ENCODE data around the gene RILP. TPM values are rescaled to one million over a fixed set of nuclear protein-coding genes. Genes with fewer than 3 reads are reported as not detected.

RILP gene
- total RNA-seq, 2 experiments from 2014 or later: 1.3 to 1.5 TPM

GRCh38 chr17:1608676-1609075, 41.0 kb downstream of the RILP start:
- no peaks in the 10 kb centered on the region for H3K36me3 ChIP-seq (ENCODE audit: insufficient read depth, low read length)
- H3K36me3 Mint-ChIP-seq (ENCODE audit: low read depth): no peaks in the 10 kb centered on the region
- no peaks in the 10 kb centered on the region for H3K9me3 ChIP-seq (ENCODE audit: control insufficient read depth in 1 of 2, insufficient read depth in 1 of 2, low read length in 2 of 2)
- H3K4me3 Mint-ChIP-seq: no peak overlapping the region
- H3K27ac ChIP-seq (ENCODE audit: low read depth in 1 of 2, low read length in 2 of 2): no peak overlapping the region
- no peak overlapping the region for H3K4me3 ChIP-seq (ENCODE audit: low read length)
- POLR2A ChIA-PET: no interaction called here
- H3K4me1 Mint-ChIP-seq (ENCODE audit: low read depth): no peaks in the 10 kb centered on the region
- H3K9me3 Mint-ChIP-seq: no peaks in the 10 kb centered on the region
- peaks cover 9% of the 10 kb centered on the region for H3K4me1 ChIP-seq (ENCODE audit: insufficient read depth, low read length)
- no peak for TF ChIP-seq CTCF (IDR thresholded peaks at IDR 0.05)
- CTCF ChIA-PET: no interaction called here
- no peak overlapping the region for H3K27ac Mint-ChIP-seq
- ATAC-seq (ENCODE audit: poor library complexity): no peak
- H3K27me3 ChIP-seq (ENCODE audit: control insufficient read depth in 1 of 2, insufficient read depth in 2 of 2, low read length in 2 of 2): peaks cover 0 to 4% of the 10 kb centered on the region in 2 experiments
- no peak for DNase-seq
- intact Hi-C loops (cut with DNase I, micrococcal nuclease): no loop called here
- no peaks in the 10 kb centered on the region for H3K27me3 Mint-ChIP-seq

GRCh38 chr17:1607971-1608320, 41.7 kb downstream of the RILP start:
- Mint-ChIP-seq H3K36me3 (ENCODE audit: low read depth) (no peaks in the 10 kb centered on the region), H3K9me3 (no peaks in the 10 kb centered on the region), H3K4me1 (ENCODE audit: low read depth) (no peaks in the 10 kb centered on the region), H3K27me3 (no peaks in the 10 kb centered on the region), H3K27ac (no peak overlapping the region), H3K4me3 (no peak overlapping the region)
- H3K27me3 ChIP-seq (ENCODE audit: control insufficient read depth in 1 of 2, insufficient read depth in 2 of 2, low read length in 2 of 2): peaks cover 0 to 4% of the 10 kb centered on the region in 2 experiments
- no peaks in the 10 kb centered on the region for H3K36me3 ChIP-seq (ENCODE audit: insufficient read depth, low read length)
- ATAC-seq (ENCODE audit: poor library complexity) (no peak), DNase-seq (no peak)
- no peaks in the 10 kb centered on the region for H3K9me3 ChIP-seq (ENCODE audit: control insufficient read depth in 1 of 2, insufficient read depth in 1 of 2, low read length in 2 of 2)
- peaks cover 9% of the 10 kb centered on the region for H3K4me1 ChIP-seq (ENCODE audit: insufficient read depth, low read length)
- intact Hi-C loops (cut with DNase I, micrococcal nuclease): no loop called here
- no peak overlapping the region for H3K27ac ChIP-seq (ENCODE audit: low read depth in 1 of 2, low read length in 2 of 2)
- ChIA-PET POLR2A (no interaction called here), CTCF (no interaction called here)
- TF ChIP-seq CTCF (IDR thresholded peaks at IDR 0.05): no peak
- no peak overlapping the region for H3K4me3 ChIP-seq (ENCODE audit: low read length)

DNA sequence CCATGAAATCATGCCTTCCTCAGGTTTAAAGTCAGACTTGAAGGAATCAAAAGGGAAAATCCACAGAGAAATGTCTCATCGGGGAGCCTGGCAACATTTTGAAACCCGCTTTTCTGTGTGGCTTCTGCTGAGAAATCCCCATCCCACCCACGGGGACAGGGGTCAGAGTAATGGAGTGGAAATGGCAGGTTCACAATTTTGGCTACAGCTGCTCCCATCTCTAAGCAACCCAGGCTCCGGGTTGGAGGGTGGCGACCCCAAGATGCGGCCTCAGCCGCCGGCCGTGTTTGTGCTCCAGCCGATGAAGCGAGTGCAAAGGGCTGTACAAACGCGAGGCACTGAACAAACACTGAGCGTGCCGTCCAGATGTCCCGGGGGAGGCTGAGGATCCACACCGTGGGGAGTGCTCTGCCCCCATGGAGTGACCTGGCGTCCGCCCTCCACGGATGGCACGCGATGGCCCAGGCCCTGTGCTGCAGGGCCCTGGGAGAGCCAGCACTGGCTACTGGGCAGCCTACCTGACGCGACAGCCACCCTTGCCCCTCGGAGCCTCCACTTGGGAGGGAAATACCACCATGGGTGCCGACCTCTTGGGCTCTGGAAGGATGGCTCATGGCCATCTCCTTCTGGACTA, 43.2 kb downstream of the RILP start:
- CTCF ChIA-PET: no interaction called here
- no peak overlapping the region for H3K4me3 ChIP-seq (ENCODE audit: low read length)
- H3K36me3 Mint-ChIP-seq (ENCODE audit: low read depth): no peaks in the 10 kb centered on the region

More for the DNA sequence above, 43.2 kb downstream of the RILP start:
- no peak overlapping the region for H3K4me3 Mint-ChIP-seq
- H3K27ac Mint-ChIP-seq: no peak overlapping the region
- Histone ChIP-seq H3K27me3 (ENCODE audit: control insufficient read depth in 1 of 2, insufficient read depth in 2 of 2, low read length in 2 of 2) (peaks cover 0 to 4% of the 10 kb centered on the region in 2 experiments), H3K27ac (ENCODE audit: low read depth in 1 of 2, low read length in 2 of 2) (peak overlapping the region in 1 of 2 donors; percentile 22), H3K36me3 (ENCODE audit: insufficient read depth, low read length) (no peaks in the 10 kb centered on the region), H3K9me3 (ENCODE audit: control insufficient read depth in 1 of 2, insufficient read depth in 1 of 2, low read length in 2 of 2) (peaks cover 0 to 9% of the 10 kb centered on the region in 2 experiments), H3K4me1 (ENCODE audit: insufficient read depth, low read length) (peaks cover 9% of the 10 kb centered on the region)
- POLR2A ChIA-PET: no interaction called here
- intact Hi-C loops (cut with DNase I, micrococcal nuclease): no loop called here
- H3K4me1 Mint-ChIP-seq (ENCODE audit: low read depth): no peaks in the 10 kb centered on the region
- no peak for TF ChIP-seq CTCF (IDR thresholded peaks at IDR 0.05)
- no peaks in the 10 kb centered on the region for H3K9me3 Mint-ChIP-seq
- DNase-seq: no peak
- H3K27me3 Mint-ChIP-seq: no peaks in the 10 kb centered on the region
- ATAC-seq (ENCODE audit: poor library complexity): no peak
